SK-N-SH treated with all-trans-retinoic acid at 6 μM for 48 hours (cell line): ENCODE results near the gene HYCC1.

Experiments
- ATAC-seq: fragments of 200-7000 bp; cut with Tn5 transposase; 3 replicates; pipeline ENCODE4 v1.9.1; 2020; ENCODE audit warnings: mild to moderate bottlenecking, moderate library complexity
- ARNTL ChIP-seq: fragments of 450-650 bp; formaldehyde crosslinking; IDR thresholded peaks from 2 replicates; pipeline ENCODE4 v1.5.0; 2020; ENCODE audit warnings: low read depth, mild to moderate bottlenecking, moderate library complexity, borderline replicate concordance
- CREB5 ChIP-seq: fragments of 250-450 bp; sonication (Bioruptor Pico); IDR thresholded peaks from 2 replicates; pipeline ENCODE4 v1.5.1; 2020; ENCODE audit warnings: low read depth, mild to moderate bottlenecking, moderate library complexity
- CSDC2 ChIP-seq: fragments of 250-450 bp; sonication (Bioruptor Pico); IDR thresholded peaks from 2 replicates; pipeline ENCODE4 v1.5.0; 2020; ENCODE audit warnings: mild to moderate bottlenecking, moderate library complexity
- GLIS3 ChIP-seq: fragments of 250-450 bp; sonication (Bioruptor Pico); IDR thresholded peaks from 2 replicates; pipeline ENCODE4 v1.5.0; 2020; ENCODE audit warnings: mild to moderate bottlenecking, moderate library complexity
- ISL1 ChIP-seq: fragments of 250-450 bp; sonication (Bioruptor Pico); IDR thresholded peaks from 2 replicates; pipeline ENCODE4 v2.1.2; 2022; ENCODE audit warnings: mild to moderate bottlenecking, moderate library complexity
- OSR1 ChIP-seq: fragments of 250-450 bp; sonication (Bioruptor Pico); IDR thresholded peaks from 2 replicates; pipeline ENCODE4 v1.8.0; 2022; ENCODE audit warnings: moderate library complexity, mild to moderate bottlenecking, inconsistent platforms
- PATZ1 ChIP-seq: fragments of 250-450 bp; sonication (Bioruptor Pico); IDR thresholded peaks from 2 replicates; pipeline ENCODE4 v1.8.0; 2020; ENCODE audit warnings: mild to moderate bottlenecking, moderate library complexity, borderline replicate concordance
- POU6F1 ChIP-seq: fragments of 250-450 bp; sonication (Bioruptor Pico); IDR thresholded peaks from 2 replicates; pipeline ENCODE4 v1.8.0; 2021; ENCODE audit warnings: low read depth, mild to moderate bottlenecking, moderate library complexity, borderline replicate concordance
- PPARA ChIP-seq: fragments of 250-450 bp; sonication (Bioruptor Pico); IDR thresholded peaks from 2 replicates; pipeline ENCODE4 v1.5.0; 2020; ENCODE audit warnings: mild to moderate bottlenecking, borderline replicate concordance
- RARB ChIP-seq: fragments of 250-450 bp; sonication (Bioruptor Pico); IDR thresholded peaks from 2 replicates; pipeline ENCODE4 v1.8.0; 2021; ENCODE audit warnings: mild to moderate bottlenecking, moderate library complexity
- SNAI2 ChIP-seq: fragments of 250-450 bp; sonication (Bioruptor Pico); IDR thresholded peaks from 2 replicates; pipeline ENCODE4 v1.5.0; 2020; ENCODE audit warnings: mild to moderate bottlenecking, moderate library complexity
- TCF4 ChIP-seq: fragments of 250-450 bp; sonication (Bioruptor Pico); IDR thresholded peaks from 2 replicates; pipeline ENCODE4 v1.8.0; 2021; ENCODE audit warnings: mild to moderate bottlenecking, moderate library complexity, borderline replicate concordance
- TOX ChIP-seq: fragments of 250-450 bp; sonication (Bioruptor Pico); IDR thresholded peaks from 2 replicates; pipeline ENCODE4 v1.8.0; 2021; ENCODE audit warnings: mild to moderate bottlenecking, moderate library complexity, borderline replicate concordance
- TSHZ2 ChIP-seq: fragments of 250-450 bp; sonication (Bioruptor Pico); IDR thresholded peaks from 2 replicates; pipeline ENCODE4 v1.5.0; 2020; ENCODE audit warnings: mild to moderate bottlenecking, moderate library complexity
- ZC3H10 ChIP-seq: fragments of 250-450 bp; sonication (Bioruptor Pico); IDR thresholded peaks from 2 replicates; pipeline ENCODE4 v1.5.1; 2021; ENCODE audit warnings: mild to moderate bottlenecking, moderate library complexity
- ZNF565 ChIP-seq: fragments of 450-650 bp; formaldehyde crosslinking; conservative IDR thresholded peaks from 2 replicates; pipeline ENCODE4 v1.5.0; 2020; ENCODE audit warnings: low read depth, mild to moderate bottlenecking, moderate library complexity
- ZNF70 ChIP-seq: fragments of 450-650 bp; formaldehyde crosslinking; IDR thresholded peaks from 2 replicates; pipeline ENCODE4 v1.5.0; 2020; ENCODE audit warnings: mild to moderate bottlenecking, moderate library complexity
- ZNF8 ChIP-seq: fragments of 450-650 bp; formaldehyde crosslinking; IDR thresholded peaks from 2 replicates; pipeline ENCODE4 v1.5.0; 2020; ENCODE audit warnings: mild to moderate bottlenecking, moderate library complexity

The HYCC1 gene

GRCh38 chr7:23000597-23001360 is 13.2 kb downstream of the HYCC1 start:
- no peak for ATAC-seq
- TF ChIP-seq OSR1 (CRISPR knock-in tag) (no peak), SNAI2 (no peak)
- TF ChIP-seq, all 23 proteins: peak for 0

GRCh38 chr7:22998519-22998896 is 15.4 kb downstream of the HYCC1 start:
- ATAC-seq, result no peak
- TF ChIP-seq ZC3H10 (CRISPR knock-in tag) (no peak), TCF4 (CRISPR knock-in tag) (no peak), ARNTL (CRISPR knock-in tag) (no peak), CREB5 (CRISPR knock-in tag) (no peak), CSDC2 (CRISPR knock-in tag) (no peak), TOX (CRISPR knock-in tag) (no peak), ZNF565 (CRISPR knock-in tag) (no peak), POU6F1 (no peak), OSR1 (CRISPR knock-in tag) (no peak), ZNF8 (no peak), PATZ1 (no peak), ISL1 (CRISPR knock-in tag) (no peak), PPARA (CRISPR knock-in tag) (no peak), SNAI2 (no peak), TSHZ2 (CRISPR knock-in tag) (no peak), ZNF70 (CRISPR knock-in tag) (no peak), GLIS3 (CRISPR knock-in tag) (no peak)

- no peak for ATAC-seq
- no peak for TF ChIP-seq POU6F1
- TF ChIP-seq TOX (CRISPR knock-in tag), result no peak
- no peak for TF ChIP-seq GLIS3 (CRISPR knock-in tag)
- no peak for TF ChIP-seq OSR1 (CRISPR knock-in tag)
- TF ChIP-seq RARB, result no peak
- no peak for TF ChIP-seq ZC3H10 (CRISPR knock-in tag)
- no peak for TF ChIP-seq ISL1 (CRISPR knock-in tag)
- no peak for TF ChIP-seq ARNTL (CRISPR knock-in tag)
Observed at GRCh38 chr7:22997871-22998518, 15.9 kb downstream of the HYCC1 start.
